Retinal pigment epithelial cell (primary cell): ENCODE data around the gene IFI27L2.

Experiments used
- DNase-seq: peaks from one replicate; pipeline ENCODE4 v3.0.0-alpha.2; 2010; ENCODE audit warnings: low read depth
- H3K4me3 ChIP-seq: 2 replicates; pipeline ENCODE4 v1.5.1; 2011; ENCODE audit warnings: mild to moderate bottlenecking, low read length, control low read depth, moderate library complexity
- TF ChIP-seq, protein P1 (sequence below): conservative IDR thresholded peaks from 2 replicates; pipeline ENCODE4 v1.5.1; 2011; ENCODE audit warnings: low read depth, low read length, control low read depth, inconsistent platforms

IFI27L2 gene

GRCh38 chr14:94113073-94113472 is 16.3 kb downstream of the IFI27L2 start:
- DNase-seq = no peak
- TF ChIP-seq, protein P1, sequence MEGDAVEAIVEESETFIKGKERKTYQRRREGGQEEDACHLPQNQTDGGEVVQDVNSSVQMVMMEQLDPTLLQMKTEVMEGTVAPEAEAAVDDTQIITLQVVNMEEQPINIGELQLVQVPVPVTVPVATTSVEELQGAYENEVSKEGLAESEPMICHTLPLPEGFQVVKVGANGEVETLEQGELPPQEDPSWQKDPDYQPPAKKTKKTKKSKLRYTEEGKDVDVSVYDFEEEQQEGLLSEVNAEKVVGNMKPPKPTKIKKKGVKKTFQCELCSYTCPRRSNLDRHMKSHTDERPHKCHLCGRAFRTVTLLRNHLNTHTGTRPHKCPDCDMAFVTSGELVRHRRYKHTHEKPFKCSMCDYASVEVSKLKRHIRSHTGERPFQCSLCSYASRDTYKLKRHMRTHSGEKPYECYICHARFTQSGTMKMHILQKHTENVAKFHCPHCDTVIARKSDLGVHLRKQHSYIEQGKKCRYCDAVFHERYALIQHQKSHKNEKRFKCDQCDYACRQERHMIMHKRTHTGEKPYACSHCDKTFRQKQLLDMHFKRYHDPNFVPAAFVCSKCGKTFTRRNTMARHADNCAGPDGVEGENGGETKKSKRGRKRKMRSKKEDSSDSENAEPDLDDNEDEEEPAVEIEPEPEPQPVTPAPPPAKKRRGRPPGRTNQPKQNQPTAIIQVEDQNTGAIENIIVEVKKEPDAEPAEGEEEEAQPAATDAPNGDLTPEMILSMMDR = no peak
- no peak overlapping the region for H3K4me3 ChIP-seq

DNA sequence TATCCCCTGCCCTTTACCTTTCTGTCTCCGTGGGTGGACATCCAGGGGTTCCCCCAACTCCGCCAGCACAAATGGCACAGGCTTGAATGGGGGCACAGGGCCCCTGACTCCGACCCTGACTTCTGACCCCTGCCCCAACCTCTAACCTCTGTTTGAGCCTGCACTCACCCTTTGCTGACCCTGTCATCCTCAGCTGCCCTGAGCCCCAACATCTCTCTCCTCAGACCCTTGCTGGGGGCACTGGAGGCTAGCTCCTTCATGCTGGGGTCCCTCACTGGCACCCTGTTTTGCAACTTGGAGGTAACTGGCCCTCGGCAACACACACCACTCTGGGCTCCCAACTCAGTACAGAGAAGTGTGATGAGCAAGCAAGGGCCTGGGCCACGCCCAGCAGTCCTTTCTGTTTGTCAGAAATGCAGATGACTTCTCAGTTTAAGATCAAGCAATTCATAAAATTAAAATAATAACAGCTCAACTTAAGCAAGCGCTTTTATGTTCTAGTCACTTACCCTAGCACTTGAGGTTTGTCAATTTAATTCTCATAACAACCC is 16.8 kb downstream of the IFI27L2 start:
- H3K4me3 ChIP-seq = no peak overlapping the region
- DNase-seq = no peak
- TF ChIP-seq, protein P1 = no peak

- no peak overlapping the region for H3K4me3 ChIP-seq
Observed at GRCh38 chr14:94111276-94112095, 17.9 kb downstream of the IFI27L2 start.

DNA sequence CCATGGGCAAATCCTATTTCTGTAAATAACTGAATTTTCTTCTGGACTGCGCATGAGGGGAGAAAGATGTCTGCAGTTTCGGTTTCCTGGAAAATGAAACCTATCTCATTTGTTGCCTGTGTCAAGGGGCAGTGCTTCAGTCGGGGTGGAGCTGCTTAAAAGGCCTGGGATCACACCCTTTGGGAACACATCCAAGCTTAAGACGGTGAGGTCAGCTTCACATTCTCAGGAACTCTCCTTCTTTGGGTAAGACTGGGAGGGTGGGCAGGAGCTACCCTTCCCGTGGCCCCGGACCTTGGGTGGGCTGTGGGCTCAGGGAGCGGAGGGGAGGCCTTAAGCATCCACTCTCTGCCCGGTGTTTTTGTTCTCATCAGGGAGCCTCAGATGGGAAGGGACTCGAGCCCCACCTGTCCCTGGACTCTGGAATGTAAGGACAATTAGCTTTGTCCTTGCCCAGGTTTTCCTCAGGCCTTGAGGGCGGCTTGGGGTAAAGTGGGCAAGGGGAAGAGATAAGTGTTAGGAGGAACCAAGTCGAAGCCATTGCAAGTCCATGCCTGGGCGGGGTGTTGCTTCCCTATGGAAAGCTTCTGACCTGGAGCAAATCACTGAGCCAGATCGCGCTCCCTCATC is 18.7 kb downstream of the IFI27L2 start, which contains the start of gene IFI27:
Gene IFI27, plus strand, starts transcription at position 185 of the 630 bp plus-strand sequence.
- H3K4me3 ChIP-seq = no peak within 1 kb of the TSS
- TF ChIP-seq, protein P1 = no peak
- DNase-seq = no peak

More at GRCh38 chr14:94111276-94112095, 17.9 kb downstream of the IFI27L2 start:
- DNase-seq = no peak
- TF ChIP-seq, protein P1 = no peak

DNA sequence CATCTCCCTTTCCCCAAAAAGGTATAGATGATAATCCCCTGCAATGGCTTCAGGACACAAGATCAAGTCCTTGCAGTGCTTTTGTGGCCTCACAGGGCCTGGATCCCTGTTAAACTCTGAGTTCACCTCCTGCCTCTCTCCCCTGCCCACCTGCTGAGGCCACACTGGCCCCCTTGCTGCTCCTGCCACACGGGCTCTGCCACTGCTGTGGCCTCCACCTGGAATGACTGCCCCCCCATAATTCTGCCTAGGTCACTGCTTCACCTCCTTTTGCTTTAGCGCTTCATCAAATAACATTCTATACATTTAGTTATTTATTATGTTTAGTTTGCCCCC is 19.5 kb downstream of the IFI27L2 start:
- DNase-seq = no peak
- no peak overlapping the region for H3K4me3 ChIP-seq
- TF ChIP-seq, protein P1 = no peak

GRCh38 chr14:94104731-94105130 is 24.7 kb downstream of the IFI27L2 start:
- TF ChIP-seq, protein P1 = no peak
- H3K4me3 ChIP-seq = no peak overlapping the region
- no peak for DNase-seq
